HCT116 (cell line): ENCODE data around the gene CLK1.
A peak's percentile ranks its signal among the peaks of the same experiment; 100 is the strongest.

Experiments
- CEBPB ChIP-seq: IDR thresholded peaks from 2 replicates; pipeline ENCODE4 v1.6.1; 2012; ENCODE audit warnings: low read depth
- EZH2 ChIP-seq: fragments of 200-600 bp; sonication (generic); IDR thresholded peaks from 2 replicates; pipeline ENCODE4 v1.6.1; 2017; ENCODE audit warnings: antibody characterized with exemption, mixed run types
- EZH2phosphoT487 ChIP-seq: fragments of 200-600 bp; IDR thresholded peaks from 2 replicates; pipeline ENCODE4 v1.6.1; 2018; ENCODE audit warnings: antibody characterized with exemption, borderline replicate concordance
- JUND ChIP-seq: IDR thresholded peaks from 2 replicates; pipeline ENCODE4 v1.6.1; 2012
- POLR2A ChIP-seq: IDR thresholded peaks from 2 replicates; pipeline ENCODE4 v1.7.0; 2011; ENCODE audit warnings: borderline replicate concordance; ENCODE audit not compliant: insufficient read depth, insufficient read length; ENCODE audit errors: extremely low read depth
- POLR2AphosphoS5 ChIP-seq: IDR thresholded peaks from 2 replicates; pipeline ENCODE4 v1.6.1; 2011; ENCODE audit warnings: mild to moderate bottlenecking, low read depth, low read length, moderate library complexity
- SP1 ChIP-seq: IDR thresholded peaks from 2 replicates; pipeline ENCODE4 v1.6.1; 2012; ENCODE audit warnings: low read depth
- SRF ChIP-seq: IDR thresholded peaks from 2 replicates; pipeline ENCODE4 v1.6.1; 2012; ENCODE audit warnings: low read depth
- TCF7L2 ChIP-seq: IDR thresholded peaks from 2 replicates; pipeline ENCODE4 v1.7.0; 2011; ENCODE audit warnings: borderline replicate concordance, inconsistent platforms; ENCODE audit not compliant: insufficient read depth, insufficient read length; ENCODE audit errors: extremely low read depth
- YY1 ChIP-seq: IDR thresholded peaks from 2 replicates; pipeline ENCODE4 v1.6.1; 2011; ENCODE audit warnings: low read length, low read depth, moderate library complexity, mild to moderate bottlenecking; ENCODE audit not compliant: insufficient replicate concordance; ENCODE audit errors: extremely low read depth
- ZNF274 ChIP-seq: fragments of 200-500 bp; sonication (Bioruptor generic); IDR thresholded peaks from 2 replicates; pipeline ENCODE4 v1.6.1; 2014; ENCODE audit warnings: mild to moderate bottlenecking, low read depth, low read length, inconsistent platforms
- TF ChIP-seq, protein P1 (sequence below), 3 experiments: fragments of 200-600 bp in 1 of 3; sonication (generic) in 1 of 3; IDR thresholded peaks in 2 of 3; conservative IDR thresholded peaks in 1 of 3; 2 replicates each; pipeline ENCODE4 v1.5.1; 2012 to 2017; ENCODE audit warnings: low read depth in 2 of 3, low read length in 2 of 3, antibody characterized with exemption in 1 of 3, borderline replicate concordance in 1 of 3, control low read depth in 1 of 3, mild to moderate bottlenecking in 1 of 3, mixed read lengths in 1 of 3, mixed run types in 1 of 3, moderate library complexity in 1 of 3; ENCODE audit not compliant: insufficient read depth in 1 of 3
- TF ChIP-seq, protein P2 (sequence below): IDR thresholded peaks from 2 replicates; pipeline ENCODE4 v1.6.1; 2011; ENCODE audit warnings: mild to moderate bottlenecking, low read length, moderate library complexity; ENCODE audit not compliant: insufficient replicate concordance; ENCODE audit errors: extremely low read depth
- TF ChIP-seq, protein P3 (sequence below): IDR thresholded peaks from 2 replicates; pipeline ENCODE4 v1.6.1; 2012; ENCODE audit warnings: low read depth

DNA sequence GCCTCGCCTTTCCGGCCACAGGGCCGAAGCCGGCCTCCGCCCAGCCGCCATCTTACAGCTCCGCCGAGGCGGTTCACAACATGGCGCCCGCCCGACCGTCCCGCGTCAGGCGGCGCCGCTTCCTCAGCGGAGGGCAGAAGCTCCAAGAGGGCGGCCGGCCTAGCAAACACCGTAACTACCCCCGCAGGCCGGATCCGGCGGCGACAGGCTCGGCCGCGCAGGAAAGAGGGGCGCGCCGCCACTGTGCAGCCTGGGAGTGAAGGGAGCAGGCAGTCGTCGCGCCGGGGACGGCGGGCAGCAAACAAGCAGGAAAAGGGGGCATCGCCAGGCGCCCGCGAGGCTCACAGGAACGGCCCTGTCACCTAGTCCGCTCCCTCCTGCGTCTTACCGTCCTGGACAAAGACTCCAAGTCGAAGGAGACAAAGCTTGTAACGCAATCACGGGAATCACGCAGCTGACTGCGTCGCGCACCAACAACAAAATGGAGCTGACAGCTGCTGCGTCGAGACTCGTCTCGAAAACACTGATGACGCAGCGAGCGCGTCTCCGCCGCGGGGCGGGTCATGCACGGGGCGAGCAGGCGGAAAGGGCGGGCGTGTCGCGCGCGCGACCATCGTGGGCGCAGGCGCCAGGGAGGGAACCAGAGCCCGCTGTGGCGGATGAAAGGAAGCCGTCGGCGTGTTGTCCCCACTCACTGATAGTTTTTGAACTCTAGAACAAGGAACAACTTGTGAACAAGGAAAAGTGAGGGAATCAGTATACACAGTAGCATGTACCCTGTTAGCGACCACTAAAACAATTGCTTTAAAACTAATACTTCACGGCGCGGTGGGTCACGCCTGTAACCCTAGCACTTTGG lies at the start of gene CLK1:
- TF ChIP-seq, protein P1, sequence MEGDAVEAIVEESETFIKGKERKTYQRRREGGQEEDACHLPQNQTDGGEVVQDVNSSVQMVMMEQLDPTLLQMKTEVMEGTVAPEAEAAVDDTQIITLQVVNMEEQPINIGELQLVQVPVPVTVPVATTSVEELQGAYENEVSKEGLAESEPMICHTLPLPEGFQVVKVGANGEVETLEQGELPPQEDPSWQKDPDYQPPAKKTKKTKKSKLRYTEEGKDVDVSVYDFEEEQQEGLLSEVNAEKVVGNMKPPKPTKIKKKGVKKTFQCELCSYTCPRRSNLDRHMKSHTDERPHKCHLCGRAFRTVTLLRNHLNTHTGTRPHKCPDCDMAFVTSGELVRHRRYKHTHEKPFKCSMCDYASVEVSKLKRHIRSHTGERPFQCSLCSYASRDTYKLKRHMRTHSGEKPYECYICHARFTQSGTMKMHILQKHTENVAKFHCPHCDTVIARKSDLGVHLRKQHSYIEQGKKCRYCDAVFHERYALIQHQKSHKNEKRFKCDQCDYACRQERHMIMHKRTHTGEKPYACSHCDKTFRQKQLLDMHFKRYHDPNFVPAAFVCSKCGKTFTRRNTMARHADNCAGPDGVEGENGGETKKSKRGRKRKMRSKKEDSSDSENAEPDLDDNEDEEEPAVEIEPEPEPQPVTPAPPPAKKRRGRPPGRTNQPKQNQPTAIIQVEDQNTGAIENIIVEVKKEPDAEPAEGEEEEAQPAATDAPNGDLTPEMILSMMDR (IDR thresholded peaks at IDR 0.05 in 2 of 3, conservative IDR thresholded peaks at IDR 0.05 in 1 of 3; ENCODE audit: borderline replicate concordance in 1 of 3, insufficient read depth in 1 of 3, low read depth in 2 of 3, low read length in 2 of 3) = no peak
- TF ChIP-seq YY1 (peak; percentile 99), TCF7L2 (peak; percentile 87), SP1 (peak; percentile 65), POLR2A (peak; percentile 95), POLR2AphosphoS5 (peak; percentile 97), CEBPB (no peak), EZH2phosphoT487 (no peak), EZH2 (no peak), ZNF274 (no peak), JUND (peak; percentile 61; the same call in 1 of the 2 replicates), SRF (no peak)
- TF ChIP-seq, protein P2, sequence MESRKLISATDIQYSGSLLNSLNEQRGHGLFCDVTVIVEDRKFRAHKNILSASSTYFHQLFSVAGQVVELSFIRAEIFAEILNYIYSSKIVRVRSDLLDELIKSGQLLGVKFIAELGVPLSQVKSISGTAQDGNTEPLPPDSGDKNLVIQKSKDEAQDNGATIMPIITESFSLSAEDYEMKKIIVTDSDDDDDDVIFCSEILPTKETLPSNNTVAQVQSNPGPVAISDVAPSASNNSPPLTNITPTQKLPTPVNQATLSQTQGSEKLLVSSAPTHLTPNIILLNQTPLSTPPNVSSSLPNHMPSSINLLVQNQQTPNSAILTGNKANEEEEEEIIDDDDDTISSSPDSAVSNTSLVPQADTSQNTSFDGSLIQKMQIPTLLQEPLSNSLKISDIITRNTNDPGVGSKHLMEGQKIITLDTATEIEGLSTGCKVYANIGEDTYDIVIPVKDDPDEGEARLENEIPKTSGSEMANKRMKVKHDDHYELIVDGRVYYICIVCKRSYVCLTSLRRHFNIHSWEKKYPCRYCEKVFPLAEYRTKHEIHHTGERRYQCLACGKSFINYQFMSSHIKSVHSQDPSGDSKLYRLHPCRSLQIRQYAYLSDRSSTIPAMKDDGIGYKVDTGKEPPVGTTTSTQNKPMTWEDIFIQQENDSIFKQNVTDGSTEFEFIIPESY = no peak
- TF ChIP-seq, protein P3, sequence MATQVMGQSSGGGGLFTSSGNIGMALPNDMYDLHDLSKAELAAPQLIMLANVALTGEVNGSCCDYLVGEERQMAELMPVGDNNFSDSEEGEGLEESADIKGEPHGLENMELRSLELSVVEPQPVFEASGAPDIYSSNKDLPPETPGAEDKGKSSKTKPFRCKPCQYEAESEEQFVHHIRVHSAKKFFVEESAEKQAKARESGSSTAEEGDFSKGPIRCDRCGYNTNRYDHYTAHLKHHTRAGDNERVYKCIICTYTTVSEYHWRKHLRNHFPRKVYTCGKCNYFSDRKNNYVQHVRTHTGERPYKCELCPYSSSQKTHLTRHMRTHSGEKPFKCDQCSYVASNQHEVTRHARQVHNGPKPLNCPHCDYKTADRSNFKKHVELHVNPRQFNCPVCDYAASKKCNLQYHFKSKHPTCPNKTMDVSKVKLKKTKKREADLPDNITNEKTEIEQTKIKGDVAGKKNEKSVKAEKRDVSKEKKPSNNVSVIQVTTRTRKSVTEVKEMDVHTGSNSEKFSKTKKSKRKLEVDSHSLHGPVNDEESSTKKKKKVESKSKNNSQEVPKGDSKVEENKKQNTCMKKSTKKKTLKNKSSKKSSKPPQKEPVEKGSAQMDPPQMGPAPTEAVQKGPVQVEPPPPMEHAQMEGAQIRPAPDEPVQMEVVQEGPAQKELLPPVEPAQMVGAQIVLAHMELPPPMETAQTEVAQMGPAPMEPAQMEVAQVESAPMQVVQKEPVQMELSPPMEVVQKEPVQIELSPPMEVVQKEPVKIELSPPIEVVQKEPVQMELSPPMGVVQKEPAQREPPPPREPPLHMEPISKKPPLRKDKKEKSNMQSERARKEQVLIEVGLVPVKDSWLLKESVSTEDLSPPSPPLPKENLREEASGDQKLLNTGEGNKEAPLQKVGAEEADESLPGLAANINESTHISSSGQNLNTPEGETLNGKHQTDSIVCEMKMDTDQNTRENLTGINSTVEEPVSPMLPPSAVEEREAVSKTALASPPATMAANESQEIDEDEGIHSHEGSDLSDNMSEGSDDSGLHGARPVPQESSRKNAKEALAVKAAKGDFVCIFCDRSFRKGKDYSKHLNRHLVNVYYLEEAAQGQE = no peak
